Astrocyte (in vitro differentiated cells and primary cell): ENCODE results near the gene SPNS2.

ENCODE experiments used
- EZH2 ChIP-seq: IDR thresholded peaks from 2 replicates; pipeline ENCODE4 v1.6.1; 2012; ENCODE audit warnings: mild to moderate bottlenecking, low read length, inconsistent platforms; ENCODE audit not compliant: insufficient read depth
- TF ChIP-seq, protein P1 (sequence below): IDR thresholded peaks from 2 replicates; pipeline ENCODE4 v1.5.1; 2011; ENCODE audit warnings: low read depth, mild to moderate bottlenecking, inconsistent platforms, low read length, moderate library complexity; ENCODE audit not compliant: insufficient read depth

DNA sequence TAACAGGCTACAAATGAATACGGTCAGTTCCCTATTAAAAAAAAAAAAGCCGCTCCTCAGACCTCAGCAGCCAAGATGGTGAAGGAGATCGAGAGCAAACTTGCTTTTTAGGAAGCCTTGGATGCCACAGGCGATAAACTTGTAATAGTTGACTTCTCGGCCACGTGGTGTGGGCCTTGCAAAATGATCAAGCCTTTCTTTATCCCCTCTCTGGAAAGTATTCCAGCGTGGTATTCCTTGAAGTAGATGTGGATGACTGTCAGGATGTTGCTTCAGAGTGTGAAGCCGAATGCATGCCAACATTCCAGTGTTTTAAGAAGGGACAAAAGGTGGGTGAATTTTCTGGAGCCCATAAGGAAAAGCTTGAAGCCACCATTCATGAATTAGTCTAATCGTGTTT lies 73.5 kb downstream of the SPNS2 start:
- TF ChIP-seq, protein P1, sequence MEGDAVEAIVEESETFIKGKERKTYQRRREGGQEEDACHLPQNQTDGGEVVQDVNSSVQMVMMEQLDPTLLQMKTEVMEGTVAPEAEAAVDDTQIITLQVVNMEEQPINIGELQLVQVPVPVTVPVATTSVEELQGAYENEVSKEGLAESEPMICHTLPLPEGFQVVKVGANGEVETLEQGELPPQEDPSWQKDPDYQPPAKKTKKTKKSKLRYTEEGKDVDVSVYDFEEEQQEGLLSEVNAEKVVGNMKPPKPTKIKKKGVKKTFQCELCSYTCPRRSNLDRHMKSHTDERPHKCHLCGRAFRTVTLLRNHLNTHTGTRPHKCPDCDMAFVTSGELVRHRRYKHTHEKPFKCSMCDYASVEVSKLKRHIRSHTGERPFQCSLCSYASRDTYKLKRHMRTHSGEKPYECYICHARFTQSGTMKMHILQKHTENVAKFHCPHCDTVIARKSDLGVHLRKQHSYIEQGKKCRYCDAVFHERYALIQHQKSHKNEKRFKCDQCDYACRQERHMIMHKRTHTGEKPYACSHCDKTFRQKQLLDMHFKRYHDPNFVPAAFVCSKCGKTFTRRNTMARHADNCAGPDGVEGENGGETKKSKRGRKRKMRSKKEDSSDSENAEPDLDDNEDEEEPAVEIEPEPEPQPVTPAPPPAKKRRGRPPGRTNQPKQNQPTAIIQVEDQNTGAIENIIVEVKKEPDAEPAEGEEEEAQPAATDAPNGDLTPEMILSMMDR, result no peak
- TF ChIP-seq EZH2, result no peak
